ENCODE measurements around the gene KNTC1. TPM values are rescaled to one million over a fixed set of nuclear protein-coding genes. Genes with fewer than 3 reads are reported as not detected.
"Not testable (repeated sequence)": the region's sequence is repeated elsewhere in the genome, so short reads cannot be mapped to it uniquely, and the experiment has no call there.

KNTC1 gene
- polyA plus RNA-seq, 2 donors, result 9.6 to 22.9 TPM

DNA sequence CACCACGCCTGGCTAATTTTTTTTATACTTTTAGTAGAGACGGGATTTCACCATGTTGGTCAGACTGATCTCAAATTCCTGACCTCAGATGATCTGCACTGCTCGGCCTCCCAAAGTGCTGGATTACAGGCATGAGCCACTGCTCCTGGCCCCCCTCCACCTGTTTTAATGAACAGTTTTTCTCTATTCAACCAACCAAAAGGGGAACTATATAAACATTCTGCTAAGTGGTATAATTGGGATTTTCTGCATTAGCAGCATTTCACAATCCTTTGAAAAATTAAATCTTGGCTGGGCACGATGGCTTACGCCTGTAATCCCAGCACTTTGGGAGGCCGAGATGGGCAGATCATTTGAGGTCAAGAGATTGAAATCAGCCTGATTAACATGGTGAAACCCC is 44.8 kb downstream of the KNTC1 start:
- Histone ChIP-seq H3K4me1 (ENCODE audit: control insufficient read depth in 2 of 2, insufficient read depth in 2 of 2, low read length in 1 of 2) (no peaks in the 10 kb centered on the region), H3K27me3 (ENCODE audit: control insufficient read depth in 1 of 2, insufficient read depth in 2 of 2, low read length in 2 of 2) (no peaks in the 10 kb centered on the region), H3K36me3 (ENCODE audit: control insufficient read depth in 2 of 2, insufficient read depth in 2 of 2, low read length in 1 of 2) (peaks cover under 1 to 4% of the 10 kb centered on the region in 2 donors), H3K9me3 (ENCODE audit: control insufficient read depth in 2 of 2, insufficient read depth in 1 of 2, low read depth in 1 of 2, low read length in 1 of 2) (no peaks in the 10 kb centered on the region), H3K4me3 (ENCODE audit: low read depth in 1 of 2, low read length in 2 of 2) (no peak overlapping the region), H3K27ac (ENCODE audit: low read depth in 2 of 2, low read length in 1 of 2) (no peak overlapping the region)
- 93% methylated on average over 6 of the region's 6 CpGs for WGBS, 2 donors

DNA sequence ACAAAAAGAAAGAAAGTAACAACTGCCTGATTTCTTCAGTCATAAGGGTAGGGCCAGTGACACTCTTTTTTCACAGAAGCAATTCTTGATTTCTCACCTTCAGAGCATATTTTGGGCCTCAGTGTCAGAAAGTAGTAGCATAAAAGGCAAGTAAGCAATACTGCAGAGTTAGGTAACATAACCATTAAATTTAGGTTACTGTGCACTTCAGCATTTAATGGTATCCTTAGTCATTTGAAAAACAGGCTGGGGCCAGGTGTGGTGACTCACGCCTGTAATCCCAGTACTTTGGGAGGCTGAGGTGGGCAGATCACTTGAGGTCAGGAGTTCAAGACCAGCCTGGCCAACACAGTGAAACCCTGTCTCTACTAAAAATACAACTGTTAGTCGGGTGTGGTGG is 56.2 kb downstream of the KNTC1 start:
- not testable (repeated sequence) for H3K36me3 ChIP-seq (ENCODE audit: control insufficient read depth in 2 of 2, insufficient read depth in 2 of 2, low read length in 1 of 2); H3K4me3 ChIP-seq (ENCODE audit: low read depth in 1 of 2, low read length in 2 of 2); H3K9me3 ChIP-seq (ENCODE audit: control insufficient read depth in 2 of 2, insufficient read depth in 1 of 2, low read depth in 1 of 2, low read length in 1 of 2); H3K27ac ChIP-seq (ENCODE audit: low read depth in 2 of 2, low read length in 1 of 2); H3K4me1 ChIP-seq (ENCODE audit: control insufficient read depth in 2 of 2, insufficient read depth in 2 of 2, low read length in 1 of 2); H3K27me3 ChIP-seq (ENCODE audit: control insufficient read depth in 1 of 2, insufficient read depth in 2 of 2, low read length in 2 of 2)
- WGBS, 2 donors, result 93 to 98% methylated on average over 2 of the region's 2 CpGs

DNA sequence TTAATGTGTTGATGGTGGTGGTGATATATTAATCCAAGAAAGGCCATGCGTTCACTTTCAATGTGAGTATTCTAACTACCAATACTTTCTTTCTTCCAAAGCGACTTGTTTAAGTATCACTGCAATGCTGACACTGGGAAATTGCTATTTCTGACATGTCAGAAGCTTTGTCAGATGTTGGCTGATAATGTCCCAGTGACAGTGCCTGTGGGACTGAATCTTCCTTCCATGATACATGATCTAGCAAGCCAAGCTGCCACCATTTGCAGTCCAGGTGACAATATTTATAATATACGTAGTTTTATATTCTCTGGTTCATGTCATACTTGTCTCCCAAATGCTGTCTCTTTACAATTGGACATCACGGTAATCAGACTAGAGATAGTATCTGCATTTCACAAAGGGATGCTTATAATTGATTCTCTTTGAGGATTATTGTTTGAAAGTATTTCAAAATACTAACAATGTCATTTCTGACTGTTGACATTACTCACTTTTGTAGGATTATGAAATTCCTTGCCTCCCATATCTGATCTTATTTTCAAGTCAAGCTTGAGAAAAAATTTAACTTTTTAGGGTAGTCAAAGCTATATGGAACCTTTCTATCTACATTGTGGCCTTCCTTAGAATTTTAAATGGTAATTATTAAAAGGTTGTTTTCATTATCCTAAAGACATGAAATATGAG is 57.3 kb downstream of the KNTC1 start:
- no peak overlapping the region for H3K4me3 ChIP-seq (ENCODE audit: low read depth in 1 of 2, low read length in 2 of 2)
- no peak overlapping the region for H3K27ac ChIP-seq (ENCODE audit: low read depth in 2 of 2, low read length in 1 of 2)
- no peaks in the 10 kb centered on the region for H3K9me3 ChIP-seq (ENCODE audit: control insufficient read depth in 2 of 2, insufficient read depth in 1 of 2, low read depth in 1 of 2, low read length in 1 of 2)
- 94 to 96% methylated on average over 4 of the region's 4 CpGs for WGBS, 2 donors
- no peaks in the 10 kb centered on the region for H3K4me1 ChIP-seq (ENCODE audit: control insufficient read depth in 2 of 2, insufficient read depth in 2 of 2, low read length in 1 of 2)
- no peaks in the 10 kb centered on the region for H3K36me3 ChIP-seq (ENCODE audit: control insufficient read depth in 2 of 2, insufficient read depth in 2 of 2, low read length in 1 of 2)
- no peaks in the 10 kb centered on the region for H3K27me3 ChIP-seq (ENCODE audit: control insufficient read depth in 1 of 2, insufficient read depth in 2 of 2, low read length in 2 of 2)

DNA sequence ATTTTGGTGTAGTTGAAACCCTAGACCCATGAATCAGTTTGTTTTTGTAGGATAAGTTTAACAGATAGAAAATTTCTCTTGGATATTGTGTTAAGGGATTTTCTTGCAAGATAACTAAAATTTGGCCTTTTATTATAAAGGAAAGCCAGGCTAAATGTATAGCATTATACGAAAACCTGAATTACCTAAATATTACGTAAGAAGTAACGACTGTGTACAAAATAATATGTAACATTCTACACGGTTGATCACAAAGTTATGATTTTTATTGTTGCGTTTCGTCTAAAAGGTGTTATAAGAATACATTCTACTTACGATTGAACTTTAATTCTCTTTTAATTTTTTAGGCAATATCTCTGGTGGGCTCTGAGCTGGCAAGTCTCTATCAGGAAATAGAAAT is 63.9 kb downstream of the KNTC1 start:
- Histone ChIP-seq H3K4me1 (ENCODE audit: control insufficient read depth in 2 of 2, insufficient read depth in 2 of 2, low read length in 1 of 2) (no peaks in the 10 kb centered on the region), H3K4me3 (ENCODE audit: low read depth in 1 of 2, low read length in 2 of 2) (no peak overlapping the region), H3K27me3 (ENCODE audit: control insufficient read depth in 1 of 2, insufficient read depth in 2 of 2, low read length in 2 of 2) (no peaks in the 10 kb centered on the region), H3K9me3 (ENCODE audit: control insufficient read depth in 2 of 2, insufficient read depth in 1 of 2, low read depth in 1 of 2, low read length in 1 of 2) (no peaks in the 10 kb centered on the region), H3K36me3 (ENCODE audit: control insufficient read depth in 2 of 2, insufficient read depth in 2 of 2, low read length in 1 of 2) (peaks cover 3 to 8% of the 10 kb centered on the region in 2 donors), H3K27ac (ENCODE audit: low read depth in 2 of 2, low read length in 1 of 2) (no peak overlapping the region)
- 96 to 97% methylated on average over 7 of the region's 7 CpGs for WGBS, 2 donors

DNA sequence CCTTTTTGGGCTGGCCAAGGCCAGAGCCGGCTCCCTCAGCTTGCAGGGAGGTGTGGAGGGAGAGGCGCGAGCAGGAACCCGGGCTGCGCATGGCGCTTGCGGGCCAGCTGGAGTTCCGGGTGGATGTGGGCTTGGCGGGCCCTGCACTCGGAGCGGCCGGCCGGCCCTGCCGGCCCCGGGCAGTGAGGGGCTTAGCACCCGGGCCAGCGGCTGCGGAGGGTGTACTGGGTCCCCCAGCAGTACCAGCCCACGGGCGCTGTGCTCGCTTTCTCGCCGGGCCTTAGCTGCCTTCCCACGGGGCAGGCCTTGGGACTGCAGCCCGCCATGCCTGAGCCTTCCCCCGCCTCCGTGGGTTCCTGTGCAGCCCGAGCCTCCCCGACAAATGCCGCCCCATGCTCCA is 64.9 kb downstream of the KNTC1 start:
- not testable (repeated sequence) for H3K36me3 ChIP-seq (ENCODE audit: control insufficient read depth in 2 of 2, insufficient read depth in 2 of 2, low read length in 1 of 2); H3K4me1 ChIP-seq (ENCODE audit: control insufficient read depth in 2 of 2, insufficient read depth in 2 of 2, low read length in 1 of 2); H3K9me3 ChIP-seq (ENCODE audit: control insufficient read depth in 2 of 2, insufficient read depth in 1 of 2, low read depth in 1 of 2, low read length in 1 of 2); H3K27ac ChIP-seq (ENCODE audit: low read depth in 2 of 2, low read length in 1 of 2); H3K27me3 ChIP-seq (ENCODE audit: control insufficient read depth in 1 of 2, insufficient read depth in 2 of 2, low read length in 2 of 2); H3K4me3 ChIP-seq (ENCODE audit: low read depth in 1 of 2, low read length in 2 of 2)
- WGBS, 2 donors, result 98 to 99% methylated on average over 16 to 30 of the region's 30 CpGs

DNA sequence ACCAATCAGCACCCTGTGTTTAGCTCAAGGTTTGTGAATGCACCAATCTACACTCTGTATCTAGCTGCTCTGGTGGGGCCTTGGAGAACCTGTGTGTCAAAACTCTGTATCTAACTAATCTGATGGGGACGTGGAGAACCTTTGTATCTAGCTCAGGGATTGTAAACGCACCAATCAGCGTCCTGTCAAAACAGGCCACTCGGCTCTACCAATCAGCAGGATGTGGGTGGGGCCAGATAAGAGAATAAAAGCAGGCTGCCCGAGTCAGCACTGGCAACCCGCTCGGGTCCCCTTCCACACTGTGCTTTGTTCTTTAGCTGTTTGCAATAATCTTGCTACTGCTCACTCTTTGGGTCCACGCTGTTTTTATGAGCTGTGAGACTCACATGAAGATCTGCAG is 65.5 kb downstream of the KNTC1 start:
- not testable (repeated sequence) for H3K4me3 ChIP-seq (ENCODE audit: low read depth in 1 of 2, low read length in 2 of 2); H3K36me3 ChIP-seq (ENCODE audit: control insufficient read depth in 2 of 2, insufficient read depth in 2 of 2, low read length in 1 of 2); H3K27me3 ChIP-seq (ENCODE audit: control insufficient read depth in 1 of 2, insufficient read depth in 2 of 2, low read length in 2 of 2); H3K4me1 ChIP-seq (ENCODE audit: control insufficient read depth in 2 of 2, insufficient read depth in 2 of 2, low read length in 1 of 2); H3K9me3 ChIP-seq (ENCODE audit: control insufficient read depth in 2 of 2, insufficient read depth in 1 of 2, low read depth in 1 of 2, low read length in 1 of 2); H3K27ac ChIP-seq (ENCODE audit: low read depth in 2 of 2, low read length in 1 of 2)
- WGBS, 2 donors, result 82 to 94% methylated on average over 8 of the region's 8 CpGs

DNA sequence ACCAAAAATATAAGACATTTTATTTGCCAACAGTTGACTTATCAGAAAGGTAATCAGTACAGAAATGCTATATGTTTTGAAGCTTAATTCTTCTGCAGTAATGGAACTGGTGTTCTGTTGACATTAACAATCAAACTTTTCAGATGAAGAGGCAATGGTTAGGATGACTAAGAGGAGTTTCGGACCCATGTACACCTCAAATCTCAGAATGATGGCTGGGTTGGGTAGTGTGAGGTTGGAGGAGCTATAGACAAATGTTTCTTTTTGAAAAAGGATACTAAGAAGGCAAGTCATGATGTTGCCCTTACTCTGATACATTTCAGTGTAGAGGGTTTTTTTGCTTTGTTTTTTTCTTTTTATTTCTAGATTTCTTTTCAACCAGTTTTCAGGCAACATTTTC is 66.9 kb downstream of the KNTC1 start:
- Histone ChIP-seq H3K36me3 (ENCODE audit: control insufficient read depth in 2 of 2, insufficient read depth in 2 of 2, low read length in 1 of 2) (peaks cover 3 to 8% of the 10 kb centered on the region in 2 donors), H3K27me3 (ENCODE audit: control insufficient read depth in 1 of 2, insufficient read depth in 2 of 2, low read length in 2 of 2) (no peaks in the 10 kb centered on the region), H3K9me3 (ENCODE audit: control insufficient read depth in 2 of 2, insufficient read depth in 1 of 2, low read depth in 1 of 2, low read length in 1 of 2) (no peaks in the 10 kb centered on the region), H3K4me3 (ENCODE audit: low read depth in 1 of 2, low read length in 2 of 2) (no peak overlapping the region), H3K27ac (ENCODE audit: low read depth in 2 of 2, low read length in 1 of 2) (no peak overlapping the region), H3K4me1 (ENCODE audit: control insufficient read depth in 2 of 2, insufficient read depth in 2 of 2, low read length in 1 of 2) (no peaks in the 10 kb centered on the region)
- 86 to 94% methylated on average over 1 of the region's 1 CpG for WGBS, 2 donors

DNA sequence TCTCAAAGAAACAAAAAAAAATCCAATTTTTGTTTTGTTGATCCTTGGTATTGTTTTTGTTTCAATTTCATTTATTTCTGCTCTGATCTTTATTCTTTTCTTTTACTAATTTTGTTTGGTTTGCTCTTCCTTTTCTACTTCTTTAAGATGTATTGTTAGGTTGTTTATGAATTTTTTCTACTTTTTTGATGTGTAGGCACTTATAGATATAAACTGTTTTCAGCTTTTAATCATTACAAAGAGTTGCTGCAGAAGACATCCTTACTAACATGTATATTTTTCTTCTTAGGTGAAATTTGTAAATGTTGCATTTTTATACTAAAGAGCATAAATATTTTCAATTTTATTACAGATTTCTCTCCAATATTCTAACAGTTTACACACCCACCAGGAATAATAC is 69.8 kb downstream of the KNTC1 start:
- H3K4me1 ChIP-seq (ENCODE audit: control insufficient read depth in 2 of 2, insufficient read depth in 2 of 2, low read length in 1 of 2), result no peaks in the 10 kb centered on the region
- H3K9me3 ChIP-seq (ENCODE audit: control insufficient read depth in 2 of 2, insufficient read depth in 1 of 2, low read depth in 1 of 2, low read length in 1 of 2), result no peaks in the 10 kb centered on the region
- H3K27me3 ChIP-seq (ENCODE audit: control insufficient read depth in 1 of 2, insufficient read depth in 2 of 2, low read length in 2 of 2), result no peaks in the 10 kb centered on the region
- H3K4me3 ChIP-seq (ENCODE audit: low read depth in 1 of 2, low read length in 2 of 2), result no peak overlapping the region
- H3K27ac ChIP-seq (ENCODE audit: low read depth in 2 of 2, low read length in 1 of 2), result no peak overlapping the region
- peaks cover 0 to 8% of the 10 kb centered on the region in 2 donors for H3K36me3 ChIP-seq (ENCODE audit: control insufficient read depth in 2 of 2, insufficient read depth in 2 of 2, low read length in 1 of 2)

DNA sequence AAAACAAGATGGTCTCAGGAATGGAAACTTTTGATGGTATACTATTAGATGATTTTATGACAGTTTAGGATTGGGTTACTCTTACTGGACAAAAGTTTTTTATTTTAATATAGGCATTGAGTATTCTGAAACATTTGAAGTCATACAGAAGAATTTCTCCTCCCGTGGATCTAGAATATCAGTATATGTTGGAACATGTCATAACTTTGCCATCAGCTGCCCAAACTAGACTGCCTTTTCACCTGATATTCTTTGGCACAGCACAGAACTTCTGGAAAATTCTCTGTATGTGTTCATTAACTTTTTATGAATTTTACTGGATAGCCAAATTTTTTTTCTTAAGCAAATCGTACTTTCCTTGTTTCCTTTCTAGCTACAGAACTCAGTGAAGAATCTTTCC is 75.4 kb downstream of the KNTC1 start:
- no peak overlapping the region for H3K27ac ChIP-seq (ENCODE audit: low read depth in 2 of 2, low read length in 1 of 2)
- H3K9me3 ChIP-seq (ENCODE audit: control insufficient read depth in 2 of 2, insufficient read depth in 1 of 2, low read depth in 1 of 2, low read length in 1 of 2), result no peaks in the 10 kb centered on the region
- no peaks in the 10 kb centered on the region for H3K4me1 ChIP-seq (ENCODE audit: control insufficient read depth in 2 of 2, insufficient read depth in 2 of 2, low read length in 1 of 2)
- no peaks in the 10 kb centered on the region for H3K36me3 ChIP-seq (ENCODE audit: control insufficient read depth in 2 of 2, insufficient read depth in 2 of 2, low read length in 1 of 2)
- no peaks in the 10 kb centered on the region for H3K27me3 ChIP-seq (ENCODE audit: control insufficient read depth in 1 of 2, insufficient read depth in 2 of 2, low read length in 2 of 2)
- WGBS, 2 donors, result 75 to 92% methylated on average over 2 of the region's 2 CpGs
- no peak overlapping the region for H3K4me3 ChIP-seq (ENCODE audit: low read depth in 1 of 2, low read length in 2 of 2)

DNA sequence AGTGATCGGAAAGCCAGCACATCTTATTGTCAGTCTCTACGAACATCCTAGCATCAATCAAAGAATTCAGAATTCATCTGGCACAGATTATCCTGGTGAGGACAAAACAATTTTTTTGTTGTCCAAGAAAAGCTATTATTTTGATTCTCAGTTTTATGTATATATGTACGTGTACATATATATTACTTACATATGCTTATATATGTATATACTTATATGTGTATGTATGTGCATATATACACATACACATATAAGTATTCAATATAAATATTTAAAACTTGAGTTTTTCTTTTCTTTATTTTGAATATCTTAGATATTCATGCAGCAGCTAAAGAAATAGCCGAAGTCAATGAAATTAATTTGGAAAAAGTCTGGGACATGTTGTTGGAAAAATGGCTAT is 77.9 kb downstream of the KNTC1 start:
- Histone ChIP-seq H3K4me1 (ENCODE audit: control insufficient read depth in 2 of 2, insufficient read depth in 2 of 2, low read length in 1 of 2) (no peaks in the 10 kb centered on the region), H3K36me3 (ENCODE audit: control insufficient read depth in 2 of 2, insufficient read depth in 2 of 2, low read length in 1 of 2) (no peaks in the 10 kb centered on the region), H3K27me3 (ENCODE audit: control insufficient read depth in 1 of 2, insufficient read depth in 2 of 2, low read length in 2 of 2) (no peaks in the 10 kb centered on the region), H3K4me3 (ENCODE audit: low read depth in 1 of 2, low read length in 2 of 2) (no peak overlapping the region), H3K9me3 (ENCODE audit: control insufficient read depth in 2 of 2, insufficient read depth in 1 of 2, low read depth in 1 of 2, low read length in 1 of 2) (no peaks in the 10 kb centered on the region), H3K27ac (ENCODE audit: low read depth in 2 of 2, low read length in 1 of 2) (no peak overlapping the region)
- 97 to 98% methylated on average over 4 of the region's 4 CpGs for WGBS, 2 donors

Data from esophagus (tissue), 2 donors.